Astrocyte (in vitro differentiated cells and primary cell): ENCODE measurements around the gene ADCY5. TPM values are rescaled to one million over a fixed set of nuclear protein-coding genes. Genes with fewer than 3 reads are reported as not detected.

Experiments used
- DNase-seq: peaks from one replicate; pipeline ENCODE4 v3.0.0-alpha.2; 2010; ENCODE audit warnings: low read depth
- FAIRE-seq: peaks from 2 replicates; lab custom pipeline; 2011; peaks lifted over from hg19 to GRCh38; lab: Jason Lieb, UNC
- H2AFZ ChIP-seq: 2 replicates; pipeline ENCODE4 v1.6.0; 2012; ENCODE audit warnings: low read depth, low read length, inconsistent platforms
- H3K27ac ChIP-seq: 2 replicates; pipeline ENCODE4 v1.5.1; 2011; ENCODE audit warnings: low read depth, low read length, inconsistent platforms
- H3K27me3 ChIP-seq: 2 replicates; pipeline ENCODE4 v1.6.0; 2011; ENCODE audit warnings: low read length, inconsistent platforms; ENCODE audit not compliant: insufficient read depth
- H3K36me3 ChIP-seq: 2 replicates; pipeline ENCODE4 v1.5.1; 2011; ENCODE audit warnings: low read length, inconsistent platforms; ENCODE audit not compliant: insufficient read depth
- H3K4me1 ChIP-seq: 2 replicates; pipeline ENCODE4 v1.5.1; 2011; ENCODE audit warnings: low read length, inconsistent platforms; ENCODE audit not compliant: insufficient read depth
- H3K4me2 ChIP-seq: 2 replicates; pipeline ENCODE4 v1.6.0; 2012; ENCODE audit warnings: low read length, inconsistent platforms
- H3K4me3 ChIP-seq: 2 replicates; pipeline ENCODE4 v1.5.1; 2011; ENCODE audit warnings: low read depth, mild to moderate bottlenecking, low read length, inconsistent platforms; ENCODE audit not compliant: insufficient read depth
- H3K79me2 ChIP-seq: 2 replicates; pipeline ENCODE4 v1.6.0; 2012; ENCODE audit warnings: mild to moderate bottlenecking, low read length, inconsistent platforms; ENCODE audit not compliant: insufficient read depth
- H3K9ac ChIP-seq: 2 replicates; pipeline ENCODE4 v1.6.0; 2012; ENCODE audit warnings: mild to moderate bottlenecking, low read length, inconsistent platforms
- H3K9me3 ChIP-seq: 2 replicates; pipeline ENCODE4 v1.5.1; 2012; ENCODE audit warnings: low read depth, mild to moderate bottlenecking, low read length, inconsistent platforms; ENCODE audit not compliant: insufficient read depth
- H4K20me1 ChIP-seq: 2 replicates; pipeline ENCODE4 v1.6.0; 2012; ENCODE audit warnings: low read length, inconsistent platforms; ENCODE audit not compliant: insufficient read depth
- H3K27ac Mint-ChIP-seq: one replicate; pipeline ENCODE4 v1.8.0; 2021; ENCODE audit warnings: mild to moderate bottlenecking, mixed read lengths; ENCODE audit not compliant: unreplicated experiment
- H3K27me3 Mint-ChIP-seq: one replicate; pipeline ENCODE4 v1.8.0; 2021; ENCODE audit warnings: low read depth, mixed read lengths; ENCODE audit not compliant: unreplicated experiment
- H3K36me3 Mint-ChIP-seq: one replicate; pipeline ENCODE4 v1.8.0; 2021; ENCODE audit warnings: low read depth, mixed read lengths; ENCODE audit not compliant: unreplicated experiment
- H3K4me1 Mint-ChIP-seq: one replicate; pipeline ENCODE4 v1.8.0; 2021; ENCODE audit warnings: low read depth, mixed read lengths; ENCODE audit not compliant: unreplicated experiment
- H3K4me3 Mint-ChIP-seq: one replicate; pipeline ENCODE4 v1.8.0; 2021; ENCODE audit warnings: mild to moderate bottlenecking, moderate library complexity, mixed read lengths; ENCODE audit not compliant: unreplicated experiment
- H3K9me3 Mint-ChIP-seq: one replicate; pipeline ENCODE4 v1.8.0; 2021; ENCODE audit warnings: mild to moderate bottlenecking, mixed read lengths; ENCODE audit not compliant: unreplicated experiment
- EZH2 ChIP-seq: IDR thresholded peaks from 2 replicates; pipeline ENCODE4 v1.6.1; 2012; ENCODE audit warnings: mild to moderate bottlenecking, low read length, inconsistent platforms; ENCODE audit not compliant: insufficient read depth
- total RNA-seq: library from RNA; stranded (reverse); gene quantifications from 2 replicates; pipeline ENCODE4 v1.2.1, GENCODE V29; 2021
- TF ChIP-seq, protein P1 (sequence below): IDR thresholded peaks from 2 replicates; pipeline ENCODE4 v1.5.1; 2011; ENCODE audit warnings: low read depth, mild to moderate bottlenecking, inconsistent platforms, low read length, moderate library complexity; ENCODE audit not compliant: insufficient read depth

The ADCY5 gene
- total RNA-seq, 1 donor from 2014 or later = 1.2 TPM

DNA sequence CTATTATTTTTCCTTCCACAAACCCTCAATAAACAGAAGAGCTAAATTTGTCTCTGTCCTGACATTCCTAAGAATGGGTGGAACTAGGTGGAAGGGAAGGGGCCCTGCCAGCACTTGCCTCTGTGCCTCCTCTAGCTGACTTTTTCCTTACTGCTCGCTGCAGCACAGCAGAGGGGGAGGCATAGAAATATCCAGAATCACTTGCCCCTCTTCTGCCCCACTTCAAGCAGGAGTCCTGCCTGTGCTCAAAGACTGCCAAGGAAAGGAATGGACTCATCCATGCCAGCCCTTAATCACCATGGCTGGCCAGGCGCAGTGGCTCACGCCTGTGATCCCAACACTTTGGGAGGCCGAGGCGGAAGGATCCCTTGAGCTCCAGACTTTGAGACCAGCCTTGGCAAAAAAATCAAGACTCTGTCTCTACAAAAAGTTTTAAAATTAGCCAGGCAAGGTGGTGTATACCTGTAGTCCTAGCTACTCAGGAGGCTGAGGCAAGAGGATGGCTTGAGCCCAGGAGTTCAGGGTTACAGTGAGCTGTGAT lies 51.8 kb downstream of the ADCY5 start:
- FAIRE-seq (no peak), DNase-seq (no peak)
- Histone ChIP-seq H3K27me3 (peaks cover 40% of the 10 kb centered on the region), H3K4me2 (no peak overlapping the region), H3K27ac (no peak overlapping the region), H3K4me3 (no peak overlapping the region), H3K9me3 (no peaks in the 10 kb centered on the region), H4K20me1 (no peaks in the 10 kb centered on the region), H2AFZ (no peak overlapping the region), H3K36me3 (no peaks in the 10 kb centered on the region), H3K4me1 (no peaks in the 10 kb centered on the region), H3K9ac (no peak overlapping the region), H3K79me2 (no peaks in the 10 kb centered on the region)
- no peak overlapping the region for H3K4me3 Mint-ChIP-seq
- H3K27ac Mint-ChIP-seq = no peak overlapping the region
- H3K27me3 Mint-ChIP-seq = peaks cover 57% of the 10 kb centered on the region
- TF ChIP-seq EZH2 = no peak
- TF ChIP-seq, protein P1, sequence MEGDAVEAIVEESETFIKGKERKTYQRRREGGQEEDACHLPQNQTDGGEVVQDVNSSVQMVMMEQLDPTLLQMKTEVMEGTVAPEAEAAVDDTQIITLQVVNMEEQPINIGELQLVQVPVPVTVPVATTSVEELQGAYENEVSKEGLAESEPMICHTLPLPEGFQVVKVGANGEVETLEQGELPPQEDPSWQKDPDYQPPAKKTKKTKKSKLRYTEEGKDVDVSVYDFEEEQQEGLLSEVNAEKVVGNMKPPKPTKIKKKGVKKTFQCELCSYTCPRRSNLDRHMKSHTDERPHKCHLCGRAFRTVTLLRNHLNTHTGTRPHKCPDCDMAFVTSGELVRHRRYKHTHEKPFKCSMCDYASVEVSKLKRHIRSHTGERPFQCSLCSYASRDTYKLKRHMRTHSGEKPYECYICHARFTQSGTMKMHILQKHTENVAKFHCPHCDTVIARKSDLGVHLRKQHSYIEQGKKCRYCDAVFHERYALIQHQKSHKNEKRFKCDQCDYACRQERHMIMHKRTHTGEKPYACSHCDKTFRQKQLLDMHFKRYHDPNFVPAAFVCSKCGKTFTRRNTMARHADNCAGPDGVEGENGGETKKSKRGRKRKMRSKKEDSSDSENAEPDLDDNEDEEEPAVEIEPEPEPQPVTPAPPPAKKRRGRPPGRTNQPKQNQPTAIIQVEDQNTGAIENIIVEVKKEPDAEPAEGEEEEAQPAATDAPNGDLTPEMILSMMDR = no peak
- peaks cover 2% of the 10 kb centered on the region for H3K4me1 Mint-ChIP-seq
- H3K9me3 Mint-ChIP-seq = no peaks in the 10 kb centered on the region
- no peaks in the 10 kb centered on the region for H3K36me3 Mint-ChIP-seq

- Histone ChIP-seq H3K79me2 (no peaks in the 10 kb centered on the region), H2AFZ (no peak overlapping the region), H3K27me3 (peaks cover 33% of the 10 kb centered on the region), H3K27ac (no peak overlapping the region), H3K4me1 (no peaks in the 10 kb centered on the region), H3K4me3 (no peak overlapping the region), H4K20me1 (no peaks in the 10 kb centered on the region), H3K36me3 (no peaks in the 10 kb centered on the region), H3K9ac (no peak overlapping the region), H3K9me3 (no peaks in the 10 kb centered on the region), H3K4me2 (no peak overlapping the region)
- peaks cover 57% of the 10 kb centered on the region for H3K27me3 Mint-ChIP-seq
- H3K9me3 Mint-ChIP-seq = no peaks in the 10 kb centered on the region
- no peak overlapping the region for H3K4me3 Mint-ChIP-seq
- TF ChIP-seq, protein P1 = no peak
- no peak for TF ChIP-seq EZH2
- FAIRE-seq = no peak
- no peaks in the 10 kb centered on the region for H3K36me3 Mint-ChIP-seq
- no peak for DNase-seq
- H3K4me1 Mint-ChIP-seq = peaks cover 2% of the 10 kb centered on the region
- no peak overlapping the region for H3K27ac Mint-ChIP-seq
These were observed 52.5 kb downstream of the ADCY5 start for GRCh38 chr3:123396171-123397049.

DNA sequence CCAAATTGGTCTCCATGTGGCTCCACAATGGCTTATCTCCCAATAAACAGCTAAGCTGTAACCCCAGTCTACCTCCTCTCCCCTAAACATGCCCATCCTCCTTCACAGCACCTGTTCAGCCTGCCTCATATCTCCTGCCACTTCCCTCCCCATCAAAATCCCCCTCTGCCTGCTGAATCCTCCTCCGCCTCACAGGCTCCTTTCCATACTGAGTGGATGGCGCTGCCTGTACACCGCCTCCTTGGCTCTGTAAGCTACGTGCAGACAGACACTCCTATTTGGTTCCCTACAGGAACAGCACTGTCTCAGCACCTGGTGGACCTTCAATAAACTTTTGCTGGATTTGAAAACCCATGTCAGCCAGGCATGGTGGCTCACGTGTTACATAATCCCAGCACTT lies 53.7 kb downstream of the ADCY5 start:
- H3K4me1 ChIP-seq = no peaks in the 10 kb centered on the region
- no peaks in the 10 kb centered on the region for H3K9me3 ChIP-seq
- Mint-ChIP-seq H3K27me3 (peaks cover 55% of the 10 kb centered on the region), H3K36me3 (no peaks in the 10 kb centered on the region), H3K4me3 (no peak overlapping the region), H3K9me3 (peaks cover 2% of the 10 kb centered on the region), H3K4me1 (peaks cover 2% of the 10 kb centered on the region), H3K27ac (no peak overlapping the region)
- FAIRE-seq (no peak), DNase-seq (no peak)
- no peak overlapping the region for H3K27ac ChIP-seq
- H3K79me2 ChIP-seq = no peaks in the 10 kb centered on the region
- no peaks in the 10 kb centered on the region for H3K36me3 ChIP-seq
- no peaks in the 10 kb centered on the region for H4K20me1 ChIP-seq
- H3K27me3 ChIP-seq = peaks cover 29% of the 10 kb centered on the region
- no peak overlapping the region for H2AFZ ChIP-seq
- H3K9ac ChIP-seq = no peak overlapping the region
- H3K4me2 ChIP-seq = no peak overlapping the region
- TF ChIP-seq, protein P1 = no peak
- no peak for TF ChIP-seq EZH2
- H3K4me3 ChIP-seq = no peak overlapping the region
